ENCODE data around the gene ZNF574.

ZNF574 gene

DNA sequence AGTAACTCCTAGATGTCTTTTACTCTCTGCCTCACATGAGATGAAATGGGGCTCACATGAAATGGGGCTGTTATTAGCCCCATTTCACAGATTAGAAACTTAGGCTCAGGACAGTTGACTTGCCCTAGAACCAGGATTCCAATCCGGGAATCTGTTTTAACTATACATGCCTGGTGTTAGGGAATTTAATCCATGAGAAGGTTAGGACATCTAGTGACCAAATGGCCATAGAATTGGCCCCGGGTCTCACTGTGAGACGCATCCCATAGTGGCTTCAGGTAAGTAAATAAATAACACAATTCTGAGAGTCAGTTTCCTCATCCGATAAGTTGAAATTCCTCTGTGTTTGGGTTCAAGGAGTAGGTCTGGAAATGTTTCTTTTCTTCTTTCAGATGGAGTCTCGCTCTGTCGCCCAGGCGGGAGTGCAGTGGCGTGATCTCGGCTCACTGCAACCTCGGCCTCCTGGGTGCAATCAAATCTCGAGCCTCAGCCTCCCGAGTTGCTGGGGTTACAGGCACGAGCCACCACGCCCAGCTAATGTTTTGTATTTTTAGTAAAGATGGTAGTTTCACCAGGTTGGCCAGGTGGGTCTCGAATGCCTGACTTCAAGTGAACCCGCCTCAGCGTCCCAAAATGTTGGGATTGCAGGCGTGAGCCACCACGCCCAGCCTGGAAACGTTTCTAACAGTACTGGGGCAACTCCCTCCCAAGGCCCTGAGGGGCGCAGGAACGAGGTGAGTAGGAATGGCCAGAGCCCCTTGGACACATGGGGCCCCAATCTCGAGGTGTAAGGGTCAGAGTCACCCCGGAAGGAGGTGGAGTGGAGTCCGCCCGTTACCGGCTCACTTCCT, 1.2 kb upstream of the ZNF574 start:
- in situ Hi-C loops (cut with HindIII; ENCODE audit: low sequenced_read_pairs), result no loop called here
- H3K4me3 ChIP-seq (ENCODE audit: low read depth, low read length), result peak overlapping the region; percentile 85
- DNase-seq (ENCODE audit: low read depth), result no peak
- no peak for TF ChIP-seq CTCF (IDR thresholded peaks at IDR 0.05; ENCODE audit: low read depth, low read length, missing control alignments)

GRCh38 chr19:42075364-42075615, 676 bp upstream of the ZNF574 start:
- in situ Hi-C loops (cut with HindIII; ENCODE audit: low sequenced_read_pairs), result no loop called here
- DNase-seq (ENCODE audit: low read depth), result no peak
- H3K4me3 ChIP-seq (ENCODE audit: low read depth, low read length), result peak overlapping the region; percentile 85
- no peak for TF ChIP-seq CTCF (IDR thresholded peaks at IDR 0.05; ENCODE audit: low read depth, low read length, missing control alignments)

GRCh38 chr19:42076380-42076944, 496 bp downstream of the ZNF574 start:
- no peak for DNase-seq (ENCODE audit: low read depth)
- no peak for TF ChIP-seq CTCF (IDR thresholded peaks at IDR 0.05; ENCODE audit: low read depth, low read length, missing control alignments)
- in situ Hi-C loops (cut with HindIII; ENCODE audit: low sequenced_read_pairs), result no loop called here
- H3K4me3 ChIP-seq (ENCODE audit: low read depth, low read length), result peak overlapping the region; percentile 85

GRCh38 chr19:42078058-42078457, 2.1 kb downstream of the ZNF574 start:
- no peak for TF ChIP-seq CTCF (IDR thresholded peaks at IDR 0.05; ENCODE audit: low read depth, low read length, missing control alignments)
- in situ Hi-C loops (cut with HindIII; ENCODE audit: low sequenced_read_pairs), result no loop called here
- no peak for DNase-seq (ENCODE audit: low read depth)
- no peak overlapping the region for H3K4me3 ChIP-seq (ENCODE audit: low read depth, low read length)

GRCh38 chr19:42078538-42079275, 2.7 kb downstream of the ZNF574 start:
- H3K4me3 ChIP-seq (ENCODE audit: low read depth, low read length), result no peak overlapping the region
- no peak for TF ChIP-seq CTCF (IDR thresholded peaks at IDR 0.05; ENCODE audit: low read depth, low read length, missing control alignments)
- in situ Hi-C loops (cut with HindIII; ENCODE audit: low sequenced_read_pairs), result no loop called here
- DNase-seq (ENCODE audit: low read depth), result no peak

GRCh38 chr19:42079276-42079669, 3.3 kb downstream of the ZNF574 start:
- TF ChIP-seq CTCF (IDR thresholded peaks at IDR 0.05; ENCODE audit: low read depth, low read length, missing control alignments), result no peak
- in situ Hi-C loops (cut with HindIII; ENCODE audit: low sequenced_read_pairs), result no loop called here
- DNase-seq (ENCODE audit: low read depth), result no peak
- no peak overlapping the region for H3K4me3 ChIP-seq (ENCODE audit: low read depth, low read length)

All from astrocyte of the cerebellum (primary cell).